Coronary artery (tissue), 2 donors: ENCODE results near the gene PIEZO1.

Experiments used
- DNase-seq: peaks from one replicate; pipeline ENCODE4 v3.0.0-alpha.2; 2017; ENCODE audit warnings: low spot score
- H3K27ac ChIP-seq, 2 donors: fragments of 200-600 bp; sonication (generic); one replicate each; pipeline ENCODE4 v1.5.1; 2016 to 2019
- H3K4me3 ChIP-seq: fragments of 200-600 bp; sonication (generic); 2 replicates; pipeline ENCODE4 v1.5.1; 2016; ENCODE audit warnings: mild to moderate bottlenecking, moderate library complexity
- TF ChIP-seq, protein P1 (sequence below): fragments of 200-600 bp; sonication (generic); IDR thresholded peaks from one replicate; pipeline ENCODE4 v1.5.1; 2019; ENCODE audit warnings: antibody characterized with exemption

PIEZO1 gene

DNA sequence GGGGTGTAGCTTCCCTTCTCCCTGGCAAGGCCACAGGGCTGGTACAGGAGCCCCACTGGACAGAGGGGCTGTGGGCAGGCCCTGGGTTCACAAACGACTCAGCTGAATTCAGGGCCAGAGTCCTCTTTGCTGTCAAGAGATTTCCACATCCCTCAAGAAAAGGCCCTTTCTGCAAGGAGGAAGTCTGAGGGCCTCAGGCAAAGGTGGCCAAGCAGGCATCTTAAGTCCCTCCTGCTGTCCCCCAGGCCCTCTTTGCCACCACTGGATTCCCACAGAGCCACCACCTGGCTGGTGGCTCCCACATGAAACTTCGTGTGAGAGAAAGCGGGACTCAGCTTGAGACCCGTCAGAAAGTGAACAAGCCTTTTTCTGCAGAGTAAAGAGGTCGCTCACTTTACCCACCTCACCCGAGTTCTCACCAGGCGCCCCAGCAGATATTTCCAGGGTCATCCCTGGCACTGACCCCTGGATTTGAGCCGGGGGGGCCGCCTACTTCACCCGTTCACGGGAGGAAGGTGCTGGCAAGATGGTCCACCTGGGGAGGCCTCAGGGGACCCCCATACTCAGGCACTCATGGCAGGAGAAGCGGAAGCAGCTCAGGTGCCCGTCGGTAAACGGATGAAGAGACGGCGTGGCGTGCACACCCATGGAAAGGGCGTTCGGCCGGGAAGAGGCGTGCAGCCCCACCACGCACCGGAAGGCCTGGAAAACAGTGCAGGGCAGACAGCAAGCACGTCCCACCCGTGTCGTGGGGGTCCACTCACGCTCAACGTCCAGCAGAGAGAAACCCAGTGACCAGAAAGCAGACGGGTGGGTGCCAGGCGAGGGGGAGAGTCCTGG lies 82.4 kb downstream of the PIEZO1 start:
- Histone ChIP-seq H3K4me3 (no peak overlapping the region), H3K27ac (peak overlapping the region in 1 of 2 donors; percentile 81)
- TF ChIP-seq, protein P1, sequence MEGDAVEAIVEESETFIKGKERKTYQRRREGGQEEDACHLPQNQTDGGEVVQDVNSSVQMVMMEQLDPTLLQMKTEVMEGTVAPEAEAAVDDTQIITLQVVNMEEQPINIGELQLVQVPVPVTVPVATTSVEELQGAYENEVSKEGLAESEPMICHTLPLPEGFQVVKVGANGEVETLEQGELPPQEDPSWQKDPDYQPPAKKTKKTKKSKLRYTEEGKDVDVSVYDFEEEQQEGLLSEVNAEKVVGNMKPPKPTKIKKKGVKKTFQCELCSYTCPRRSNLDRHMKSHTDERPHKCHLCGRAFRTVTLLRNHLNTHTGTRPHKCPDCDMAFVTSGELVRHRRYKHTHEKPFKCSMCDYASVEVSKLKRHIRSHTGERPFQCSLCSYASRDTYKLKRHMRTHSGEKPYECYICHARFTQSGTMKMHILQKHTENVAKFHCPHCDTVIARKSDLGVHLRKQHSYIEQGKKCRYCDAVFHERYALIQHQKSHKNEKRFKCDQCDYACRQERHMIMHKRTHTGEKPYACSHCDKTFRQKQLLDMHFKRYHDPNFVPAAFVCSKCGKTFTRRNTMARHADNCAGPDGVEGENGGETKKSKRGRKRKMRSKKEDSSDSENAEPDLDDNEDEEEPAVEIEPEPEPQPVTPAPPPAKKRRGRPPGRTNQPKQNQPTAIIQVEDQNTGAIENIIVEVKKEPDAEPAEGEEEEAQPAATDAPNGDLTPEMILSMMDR: no peak
- no peak for DNase-seq

DNA sequence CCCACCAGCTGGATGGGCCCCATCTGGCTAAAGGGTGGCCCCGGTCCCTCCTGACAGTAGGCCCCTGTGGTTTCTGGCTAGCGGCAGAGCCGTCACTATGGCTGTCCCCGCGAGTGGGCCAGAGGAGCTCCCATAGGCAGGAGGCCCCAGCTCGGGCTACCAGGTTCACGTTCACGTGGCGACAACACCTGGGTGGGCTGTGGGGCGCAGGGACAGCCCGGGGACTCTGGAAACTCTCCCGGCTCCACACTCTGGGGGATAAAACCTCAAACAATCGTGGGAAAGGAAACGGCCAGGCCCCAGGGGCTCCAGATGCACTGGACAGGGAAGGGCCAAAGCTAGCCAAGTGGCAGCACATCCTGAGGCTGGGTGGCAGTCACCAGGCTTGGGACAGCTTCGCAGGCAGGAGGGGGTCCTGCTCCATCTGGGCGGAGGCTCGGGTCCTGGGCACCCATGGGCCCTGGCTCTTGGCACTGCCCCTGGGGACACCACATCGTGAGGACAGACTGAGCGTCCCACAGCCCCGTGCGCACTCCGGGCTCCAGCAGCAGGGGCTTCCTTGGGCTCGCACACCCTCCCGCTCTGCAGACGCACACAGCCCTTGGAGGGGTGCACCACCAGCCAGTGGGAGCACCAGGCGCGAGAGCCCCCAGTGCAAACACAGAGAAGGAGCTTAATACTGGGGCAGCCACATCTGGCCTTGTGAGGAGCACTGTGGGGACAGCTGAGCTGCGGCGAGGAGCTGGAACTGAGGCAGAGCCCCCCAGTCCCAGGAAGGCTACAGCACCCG lies 83.2 kb downstream of the PIEZO1 start:
- DNase-seq: no peak

DNA sequence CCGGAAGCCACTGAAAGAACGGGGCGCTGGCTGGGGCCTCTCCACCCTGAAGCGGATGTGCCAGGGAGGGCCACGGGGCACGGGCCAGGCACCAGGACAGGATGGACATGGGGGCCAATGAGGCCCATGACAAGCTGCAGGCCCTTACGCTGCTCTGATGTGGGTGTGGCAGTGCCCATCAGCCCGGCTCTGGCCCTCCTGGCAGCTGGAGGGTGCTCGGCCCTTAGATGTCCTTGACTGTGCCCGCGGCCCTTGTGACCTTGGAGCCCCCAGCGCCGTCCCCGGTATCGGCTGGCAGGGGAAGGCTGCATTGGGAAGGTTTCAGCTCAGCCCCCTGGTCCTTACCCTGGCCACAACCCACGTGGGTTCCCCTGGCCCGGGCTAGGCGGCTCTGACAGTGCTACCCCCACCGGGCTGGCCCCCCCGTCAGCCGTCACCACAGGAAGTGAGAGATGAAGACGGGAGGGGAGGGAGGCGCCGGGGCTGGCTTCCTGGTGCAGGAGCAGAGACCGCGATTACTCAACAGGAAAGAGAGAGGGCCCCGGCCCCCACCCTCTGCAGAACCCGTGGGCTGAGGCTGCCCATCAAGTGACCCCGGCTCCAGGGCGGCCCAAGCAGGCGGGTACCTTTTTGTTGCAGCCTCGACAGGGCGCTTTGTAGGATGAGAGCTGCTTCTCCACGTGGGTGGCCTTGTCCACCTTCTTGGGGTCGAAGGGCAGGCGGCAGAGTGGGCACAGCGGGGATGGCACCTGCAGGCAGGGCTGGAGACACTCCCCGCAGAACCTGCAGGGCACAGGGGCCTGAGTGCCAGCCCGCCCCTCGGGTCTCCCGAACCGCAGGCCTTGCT lies 84.2 kb downstream of the PIEZO1 start:
- H3K27ac ChIP-seq: peak overlapping the region in 1 of 2 donors; percentile 81
- H3K4me3 ChIP-seq: peak overlapping the region; percentile 48

More for the DNA sequence above, 83.2 kb downstream of the PIEZO1 start:
- H3K27ac ChIP-seq: peak overlapping the region in 1 of 2 donors; percentile 81
- TF ChIP-seq, protein P1: no peak
- H3K4me3 ChIP-seq: peak overlapping the region; percentile 48

GRCh38 chr16:88700322-88700635 lies 84.7 kb downstream of the PIEZO1 start:
- TF ChIP-seq, protein P1: no peak
- no peak overlapping the region for H3K4me3 ChIP-seq
- H3K27ac ChIP-seq: peak overlapping the region in 1 of 2 donors; percentile 81
- DNase-seq: no peak

More for the DNA sequence above, 84.2 kb downstream of the PIEZO1 start:
- TF ChIP-seq, protein P1: no peak
- DNase-seq: peak; percentile 86

GRCh38 chr16:88699180-88699579 lies 85.8 kb downstream of the PIEZO1 start:
- TF ChIP-seq, protein P1: no peak
- no peak overlapping the region for H3K27ac ChIP-seq
- no peak for DNase-seq
- H3K4me3 ChIP-seq: no peak overlapping the region

GRCh38 chr16:88698646-88699045 lies 86.4 kb downstream of the PIEZO1 start:
- no peak overlapping the region for H3K4me3 ChIP-seq
- no peak for DNase-seq
- TF ChIP-seq, protein P1: no peak
- no peak overlapping the region for H3K27ac ChIP-seq
